ENCODE measurements around the gene C10orf120. TPM values are rescaled to one million over a fixed set of nuclear protein-coding genes. Genes with fewer than 3 reads are reported as not detected.

Gene C10orf120
- total and polyA plus RNA-seq, 9 of the 15 experiments (the other 6 are each of a cell fraction or from before 2014, with no cell fraction given) = not detected

- in situ Hi-C loops (cut with MboI) (no loop called here), intact Hi-C loops (cut with micrococcal nuclease) (no loop called here)
- ATAC-seq = no peak
- no peaks in the 10 kb centered on the region for H3K4me1 ChIP-seq (replicated peaks in 1 of 2; ENCODE audit: control insufficient read depth in 2 of 2, insufficient read depth in 2 of 2, low read length in 2 of 2)
- H3K79me2 ChIP-seq (ENCODE audit: control insufficient read depth, insufficient read depth, low read length) = no peaks in the 10 kb centered on the region
- 0% methylated on average over 2 of the region's 2 CpGs for WGBS (ENCODE audit: insufficient coverage, low coverage, missing lambda C conversion rate)
- TF ChIP-seq MCM7 (IDR thresholded peaks at IDR 0.05) (no peak), POLR2A (conservative IDR thresholded peaks at IDR 0.05) (no peak), FOXK1 (CRISPR knock-in tag; IDR thresholded peaks at IDR 0.05; ENCODE audit: borderline replicate concordance) (no peak), PURB (CRISPR knock-in tag; IDR thresholded peaks at IDR 0.05; ENCODE audit: low read depth) (no peak), ZNF449 (CRISPR knock-in tag; IDR thresholded peaks at IDR 0.05) (no peak), SP1 (CRISPR knock-in tag; IDR thresholded peaks at IDR 0.05) (no peak), NFE2 (IDR thresholded peaks at IDR 0.05; ENCODE audit: low read depth) (no peak), KDM2B (CRISPR knock-in tag; IDR thresholded peaks at IDR 0.05) (no peak), BDP1 (IDR thresholded peaks at IDR 0.05; ENCODE audit: insufficient read depth, insufficient read length) (no peak), TAF1 (IDR thresholded peaks at IDR 0.05; ENCODE audit: control insufficient read depth, extremely low read depth, insufficient read depth, low read length, severe bottlenecking) (no peak), ELF1 (tag; IDR thresholded peaks at IDR 0.05) (no peak)
- no peaks in the 10 kb centered on the region for H4K20me1 ChIP-seq (replicated peaks; ENCODE audit: control insufficient read depth, insufficient read depth, low read length)
- H3K9me3 ChIP-seq (replicated peaks; ENCODE audit: control insufficient read depth, insufficient read depth, low read depth, low read length) = no peaks in the 10 kb centered on the region
- H3K9ac ChIP-seq (ENCODE audit: insufficient read depth in 1 of 2, low read depth in 2 of 2, low read length in 2 of 2) = no peak overlapping the region
- H3K9me1 ChIP-seq (ENCODE audit: control insufficient read depth, insufficient read depth, low read length) = no peaks in the 10 kb centered on the region
- no peak overlapping the region for H3K27ac ChIP-seq (ENCODE audit: extremely low read depth, low read depth, low read length)
- ChIA-PET POLR2A (no interaction called here), CTCF (ENCODE audit: low intra/inter-chr PET ratio) (no interaction called here)
- no peak for DNase-seq (ENCODE audit: extremely low read depth in 1 of 4, low spot score in 3 of 4)
- FAIRE-seq = no peak
- H2AFZ ChIP-seq (ENCODE audit: low read depth, low read length) = no peak overlapping the region
- H3K36me3 ChIP-seq (ENCODE audit: control insufficient read depth, insufficient read depth, low read length) = no peaks in the 10 kb centered on the region
- H3K27me3 ChIP-seq (ENCODE audit: control insufficient read depth in 2 of 2, insufficient read depth in 2 of 2, low read length in 2 of 2) = no peaks in the 10 kb centered on the region
- H3K4me3 ChIP-seq = no peak overlapping the region
- no TSS peak for BruUV-seq (replicated peaks)
- no peak overlapping the region for H3K4me2 ChIP-seq (ENCODE audit: insufficient read depth, low read length)
Observed at GRCh38 chr10:122702275-122702674, 2.6 kb upstream of the C10orf120 start.
